ENCODE results near the gene RHEX. TPM values are rescaled to one million over a fixed set of nuclear protein-coding genes. Genes with fewer than 3 reads are reported as not detected.

RHEX gene
- total and polyA plus RNA-seq, 2 donors (not counting 1 experiment from before 2014, with no cell fraction given), result 1.8 to 12.8 TPM

- no peaks in the 10 kb centered on the region for H3K9me3 Mint-ChIP-seq (ENCODE audit: insufficient read depth)
- POLR2A ChIA-PET, result interaction anchor here (0.6 kb wide), 1 partner anchor 495 kb away, joined by 3 read pairs; no protein-coding TSS in a partner anchor
- Histone ChIP-seq H3K9ac (ENCODE audit: low read length) (peak overlapping the region; percentile 56), H3K4me3 (ENCODE audit: control extremely low read depth in 1 of 5, extremely low read depth in 1 of 5, insufficient read depth in 1 of 5, low read depth in 2 of 5, low read length in 4 of 5) (peak overlapping the region in 4 of 5 experiments; percentile 23 to 55 (median 44)), H3K9me3 (ENCODE audit: control extremely low read depth in 1 of 3, control insufficient read depth in 2 of 3, insufficient read depth in 1 of 3, low read length in 2 of 3) (no peaks in the 10 kb centered on the region), H3K27me3 (replicated peaks in 1 of 4; ENCODE audit: control extremely low read depth in 1 of 4, control insufficient read depth in 3 of 4, insufficient read depth in 4 of 4, low read length in 3 of 4) (no peaks in the 10 kb centered on the region), H3K27ac (ENCODE audit: low read length in 2 of 2) (peak overlapping the region; percentile 77 to 87), H2AFZ (ENCODE audit: insufficient read depth, low read depth, low read length, poor library complexity, severe bottlenecking) (peak overlapping the region; percentile 82), H3K4me1 (ENCODE audit: control insufficient read depth in 2 of 2, insufficient read depth in 2 of 2, low read length in 2 of 2) (peaks cover 21 to 24% of the 10 kb centered on the region in 2 donors), H3K36me3 (replicated peaks in 1 of 2; ENCODE audit: control extremely low read depth in 1 of 2, control insufficient read depth in 1 of 2, extremely low read depth in 1 of 2, insufficient read depth in 2 of 2, low read length in 1 of 2) (no peaks in the 10 kb centered on the region), H3K79me2 (ENCODE audit: control insufficient read depth, insufficient read depth, low read length) (no peaks in the 10 kb centered on the region), H4K20me1 (ENCODE audit: control insufficient read depth, insufficient read depth, low read length, poor library complexity, severe bottlenecking) (no peaks in the 10 kb centered on the region), H3K4me2 (replicated peaks; ENCODE audit: low read depth, low read length, poor library complexity, severe bottlenecking) (peak overlapping the region; percentile 75)
- CTCF ChIA-PET, result interaction anchor here (1.0 to 1.8 kb wide), 7 partner anchors 12 to 94 kb away, joined by 3 to 7 read pairs (median 5); no protein-coding TSS in a partner anchor
- H3K27ac Mint-ChIP-seq, result peak overlapping the region; percentile 95
- peak; percentile 99 for ATAC-seq (ENCODE audit: low read depth)
- intact Hi-C loops (cut with micrococcal nuclease), result loop anchor here (1.0 to 2.0 kb wide), 4 partner anchors 23 to 262 kb away; partner anchors contain the start of gene NUCKS1
- no peaks in the 10 kb centered on the region for H3K27me3 Mint-ChIP-seq
- H3K4me3 Mint-ChIP-seq, result peak overlapping the region; percentile 81
- peaks cover 32% of the 10 kb centered on the region for H3K4me1 Mint-ChIP-seq
- DNase-seq, result peak; percentile 93
- TF ChIP-seq CTCF (IDR thresholded peaks at IDR 0.05) (peak; percentile 25), EZH2 (IDR thresholded peaks at IDR 0.05; ENCODE audit: borderline replicate concordance, insufficient read depth, low read depth, low read length, poor library complexity, severe bottlenecking) (no peak)
- 11% methylated on average over 13 of the region's 17 CpGs for WGBS (ENCODE audit: insufficient coverage)
These were observed 40.7 kb upstream of the RHEX start for GRCh38 chr1:206012086-206012859.
